ENCODE results near the gene SNX1. TPM values are rescaled to one million over a fixed set of nuclear protein-coding genes. Genes with fewer than 3 reads are reported as not detected.
"Not testable (repeated sequence)": the region's sequence is repeated elsewhere in the genome, so short reads cannot be mapped to it uniquely, and the experiment has no call there.

Gene SNX1
- total RNA-seq, 2 donors from 2014 or later: 116 to 125 TPM

GRCh38 chr15:64051093-64051402 lies 44.7 kb upstream of the SNX1 start:
- intact Hi-C loops (cut with DNase I): no loop called here
- Histone ChIP-seq H3K36me3 (no peaks in the 10 kb centered on the region), H3K9ac (ENCODE audit: low read depth in 2 of 2, low read length in 2 of 2) (no peak overlapping the region), H3K4me3 (no peak overlapping the region), H3K4me1 (peaks cover 4% of the 10 kb centered on the region), H3K27ac (no peak overlapping the region), H3K27me3 (no peaks in the 10 kb centered on the region), H3K9me3 (no peaks in the 10 kb centered on the region)
- TF ChIP-seq CTCF (IDR thresholded peaks at IDR 0.05): no peak
- no peak for DNase-seq

- Histone ChIP-seq H3K27ac (no peak overlapping the region), H3K9me3 (no peaks in the 10 kb centered on the region), H3K27me3 (no peaks in the 10 kb centered on the region), H3K36me3 (no peaks in the 10 kb centered on the region), H3K4me3 (no peak overlapping the region), H3K9ac (ENCODE audit: low read depth in 2 of 2, low read length in 2 of 2) (no peak overlapping the region), H3K4me1 (peaks cover 2% of the 10 kb centered on the region)
- intact Hi-C loops (cut with DNase I): no loop called here
- TF ChIP-seq CTCF (IDR thresholded peaks at IDR 0.05): no peak
- DNase-seq: no peak
These were observed 44.1 kb upstream of the SNX1 start for GRCh38 chr15:64051407-64052259.

GRCh38 chr15:64052925-64053491 lies 42.8 kb upstream of the SNX1 start:
- TF ChIP-seq CTCF (IDR thresholded peaks at IDR 0.05): no peak
- Histone ChIP-seq H3K4me3 (no peak overlapping the region), H3K9me3 (no peaks in the 10 kb centered on the region), H3K27me3 (no peaks in the 10 kb centered on the region), H3K4me1 (no peaks in the 10 kb centered on the region), H3K9ac (ENCODE audit: low read depth in 2 of 2, low read length in 2 of 2) (peak overlapping the region in 1 of 2 donors; percentile 1), H3K36me3 (no peaks in the 10 kb centered on the region), H3K27ac (no peak overlapping the region)
- intact Hi-C loops (cut with DNase I): no loop called here
- DNase-seq: no peak

- H3K4me3 ChIP-seq; H3K9me3 ChIP-seq; H3K27ac ChIP-seq; intact Hi-C loops (cut with DNase I); H3K36me3 ChIP-seq; DNase-seq; H3K27me3 ChIP-seq; H3K4me1 ChIP-seq; H3K9ac ChIP-seq (ENCODE audit: low read depth in 2 of 2, low read length in 2 of 2): not testable (repeated sequence)
These were observed 42.1 kb upstream of the SNX1 start for GRCh38 chr15:64053674-64054073.

- DNase-seq: no peak
- Histone ChIP-seq H3K9me3 (no peaks in the 10 kb centered on the region), H3K27ac (no peak overlapping the region), H3K4me1 (no peaks in the 10 kb centered on the region), H3K36me3 (no peaks in the 10 kb centered on the region), H3K9ac (ENCODE audit: low read depth in 2 of 2, low read length in 2 of 2) (no peak overlapping the region), H3K27me3 (no peaks in the 10 kb centered on the region), H3K4me3 (no peak overlapping the region)
- no peak for TF ChIP-seq CTCF (IDR thresholded peaks at IDR 0.05)
- intact Hi-C loops (cut with DNase I): no loop called here
These were observed 37.5 kb upstream of the SNX1 start for GRCh38 chr15:64058279-64058678.

- H3K27me3 ChIP-seq; intact Hi-C loops (cut with DNase I); DNase-seq: not testable (repeated sequence)
These were observed 36.7 kb upstream of the SNX1 start for GRCh38 chr15:64059104-64059503.

More at GRCh38 chr15:64059104-64059503, 36.7 kb upstream of the SNX1 start:
- not testable (repeated sequence) for H3K27ac ChIP-seq; H3K9me3 ChIP-seq; H3K4me1 ChIP-seq; H3K9ac ChIP-seq (ENCODE audit: low read depth in 2 of 2, low read length in 2 of 2); H3K4me3 ChIP-seq; H3K36me3 ChIP-seq

Data from colonic mucosa (tissue), 4 donors.